Spinal cord (tissue), 10 donors: ENCODE measurements around the gene IREB2. TPM values are rescaled to one million over a fixed set of nuclear protein-coding genes. Genes with fewer than 3 reads are reported as not detected.
"Not testable (repeated sequence)": the region's sequence is repeated elsewhere in the genome, so short reads cannot be mapped to it uniquely, and the experiment has no call there.

Source experiments
- DNase-seq, 6 donors: peaks; one replicate each; pipeline versions ENCODE4 v3.0.0 to v3.0.0-alpha.2; 2013 to 2015; ENCODE audit warnings: low spot score in 6 of 6, low read depth in 4 of 6
- H3K27ac ChIP-seq: one replicate; pipeline ENCODE4 v1.5.1; 2013; ENCODE audit warnings: low read depth, low read length, control low read depth
- H3K27me3 ChIP-seq: one replicate; pipeline ENCODE4 v1.6.1; 2013; ENCODE audit warnings: low read length; ENCODE audit not compliant: control insufficient read depth, insufficient read depth
- H3K36me3 ChIP-seq: one replicate; pipeline ENCODE4 v1.6.1; 2013; ENCODE audit warnings: low read length; ENCODE audit not compliant: control insufficient read depth, insufficient read depth
- H3K4me1 ChIP-seq: one replicate; pipeline ENCODE4 v1.6.1; 2013; ENCODE audit warnings: low read length; ENCODE audit not compliant: control insufficient read depth, insufficient read depth
- H3K4me3 ChIP-seq: one replicate; pipeline ENCODE4 v1.5.1; 2013; ENCODE audit warnings: low read depth, low read length, control low read depth
- H3K9me3 ChIP-seq: one replicate; pipeline ENCODE4 v1.6.1; 2013; ENCODE audit warnings: low read length; ENCODE audit not compliant: control insufficient read depth, insufficient read depth
- WGBS: methylation state at CpG from one replicate; pipeline ENCODE4 v1.1.5; 2013; ENCODE audit warnings: missing lambda C conversion rate; ENCODE audit not compliant: insufficient coverage; 5-methylcytosine and 5-hydroxymethylcytosine counted together
- polyA plus RNA-seq, 2 donors: library from polyadenylated mRNA; unstranded; fragments of 120-200 nt; gene quantifications; one replicate each; pipeline ENCODE4 v1.2.1, GENCODE V29; 2013; ENCODE audit not compliant: insufficient read length in 2 of 2
- total RNA-seq, 2 donors: library from RNA; depleted of rRNA in 1 of 2; stranded (reverse); fragments of 120-200 nt in 1 of 2; fragments of >200 nt in 1 of 2; gene quantifications; one replicate each; pipeline versions ENCODE4 v1.2.3 to v1.2.4, GENCODE V29; 2013 to 2014
- donor health status: healthy.

IREB2 gene
- total and polyA plus RNA-seq, 4 donors: 33.6 to 62.4 (median 38.4) TPM

GRCh38 chr15:78533331-78533730 is 95.3 kb downstream of the IREB2 start:
- Histone ChIP-seq H3K27ac (peak overlapping the region; percentile 30), H3K9me3 (no peaks in the 10 kb centered on the region), H3K36me3 (no peaks in the 10 kb centered on the region), H3K4me3 (no peak overlapping the region), H3K27me3 (no peaks in the 10 kb centered on the region), H3K4me1 (no peaks in the 10 kb centered on the region)
- 20% methylated on average over 1 of the region's 2 CpGs for WGBS
- DNase-seq: peak in 2 of 6 donors; percentile 3 to 25

GRCh38 chr15:78536134-78536533 is 98.1 kb downstream of the IREB2 start:
- WGBS: no CpG with 5 or more reads among the region's 1 CpG
- Histone ChIP-seq H3K4me1 (peaks cover 6% of the 10 kb centered on the region), H3K27ac (no peak overlapping the region), H3K9me3 (no peaks in the 10 kb centered on the region), H3K4me3 (no peak overlapping the region), H3K27me3 (no peaks in the 10 kb centered on the region), H3K36me3 (no peaks in the 10 kb centered on the region)
- DNase-seq: no peak

- no peak for DNase-seq
- Histone ChIP-seq H3K9me3 (no peaks in the 10 kb centered on the region), H3K4me3 (no peak overlapping the region), H3K4me1 (peaks cover 7% of the 10 kb centered on the region), H3K27ac (no peak overlapping the region), H3K27me3 (no peaks in the 10 kb centered on the region), H3K36me3 (no peaks in the 10 kb centered on the region)
- WGBS: 79% methylated on average over 3 of the region's 5 CpGs
Observed at GRCh38 chr15:78537266-78537905, 99.4 kb downstream of the IREB2 start.

- Histone ChIP-seq H3K27me3 (no peaks in the 10 kb centered on the region), H3K36me3 (peaks cover 5% of the 10 kb centered on the region), H3K27ac (no peak overlapping the region), H3K9me3 (no peaks in the 10 kb centered on the region), H3K4me3 (no peak overlapping the region), H3K4me1 (peaks cover 7% of the 10 kb centered on the region)
- WGBS: 57% methylated on average over 1 of the region's 1 CpG
- no peak for DNase-seq
Observed at GRCh38 chr15:78538358-78538757, 100.3 kb downstream of the IREB2 start.

GRCh38 chr15:78539464-78540140 is 101.6 kb downstream of the IREB2 start:
- H3K9me3 ChIP-seq, H3K4me1 ChIP-seq, H3K36me3 ChIP-seq, DNase-seq, H3K27me3 ChIP-seq: not testable (repeated sequence)
- WGBS: 72% methylated on average over 5 of the region's 18 CpGs
- peak overlapping the region; percentile 94 for H3K4me3 ChIP-seq
- H3K27ac ChIP-seq: peak overlapping the region; percentile 98

- peaks cover 7% of the 10 kb centered on the region for H3K4me1 ChIP-seq
- peaks cover 9% of the 10 kb centered on the region for H3K36me3 ChIP-seq
- no peaks in the 10 kb centered on the region for H3K9me3 ChIP-seq
- peak; percentile 78 to 98 (median 90) for DNase-seq
- WGBS: under 1% methylated on average over 55 of the region's 56 CpGs
- peak within 1 kb of the TSS; percentile 98 for H3K27ac ChIP-seq
- H3K4me3 ChIP-seq: peak within 1 kb of the TSS; percentile 94
- no peaks in the 10 kb centered on the region for H3K27me3 ChIP-seq
Observed at GRCh38 chr15:78540141-78540870, 102.3 kb downstream of the IREB2 start, which contains the start of gene PSMA4. Gene PSMA4, plus strand, starts transcription at chr15:78540444. Its CDS starts 1,484 bp downstream, at chr15:78541928.

GRCh38 chr15:78540871-78541743 is 103.1 kb downstream of the IREB2 start:
- Histone ChIP-seq H3K4me1 (peaks cover 7% of the 10 kb centered on the region), H3K27me3 (no peaks in the 10 kb centered on the region), H3K4me3 (peak overlapping the region; percentile 94), H3K36me3 (peaks cover 11% of the 10 kb centered on the region), H3K9me3 (no peaks in the 10 kb centered on the region), H3K27ac (peak overlapping the region; percentile 98)
- 14% methylated on average over 13 of the region's 17 CpGs for WGBS
- no peak for DNase-seq

- Histone ChIP-seq H3K9me3 (no peaks in the 10 kb centered on the region), H3K4me1 (peaks cover 7% of the 10 kb centered on the region), H3K36me3 (peaks cover 17% of the 10 kb centered on the region), H3K27ac (no peak overlapping the region), H3K4me3 (peak overlapping the region; percentile 94), H3K27me3 (no peaks in the 10 kb centered on the region)
- DNase-seq: no peak
- WGBS: no CpG with 5 or more reads among the region's 1 CpG
Observed at GRCh38 chr15:78541744-78542034, 103.7 kb downstream of the IREB2 start.

- WGBS: 94% methylated on average over 3 of the region's 3 CpGs
- Histone ChIP-seq H3K27ac (no peak overlapping the region), H3K4me1 (peaks cover 7% of the 10 kb centered on the region), H3K27me3 (no peaks in the 10 kb centered on the region), H3K9me3 (no peaks in the 10 kb centered on the region), H3K4me3 (no peak overlapping the region), H3K36me3 (peaks cover 24% of the 10 kb centered on the region)
- DNase-seq: no peak
Observed at GRCh38 chr15:78542647-78543046, 104.6 kb downstream of the IREB2 start.
